Psoas muscle (tissue), 8 donors: Measurements from ENCODE around the gene MYO9B. TPM values are rescaled to one million over a fixed set of nuclear protein-coding genes. Genes with fewer than 3 reads are reported as not detected.

Experiments used
- ATAC-seq, 4 donors: fragments of 200-7000 bp; cut with Tn5 transposase; one replicate each; pipeline ENCODE4 v1.9.1; 2020; ENCODE audit warnings: moderate library complexity in 3 of 4, mild to moderate bottlenecking in 2 of 4
- DNase-seq, 2 donors: peaks; one replicate each; pipeline ENCODE4 v3.0.0-alpha.2; 2020
- H3K27ac ChIP-seq: fragments of 200-600 bp; one replicate; pipeline ENCODE4 v1.8.0; 2022
- H3K27me3 ChIP-seq, 3 donors: fragments of 200-600 bp in 1 of 3; one replicate each; pipeline versions ENCODE4 v1.6.1 to v1.8.0; 2013 to 2022; ENCODE audit warnings: low read length in 2 of 3, mild to moderate bottlenecking in 2 of 3, moderate library complexity in 1 of 3; ENCODE audit not compliant: insufficient read depth in 3 of 3
- H3K36me3 ChIP-seq, 2 donors: fragments of 200-600 bp in 1 of 2; one replicate each; pipeline versions ENCODE4 v1.6.1 to v1.8.0; 2013 to 2022; ENCODE audit warnings: low read depth in 1 of 2, mild to moderate bottlenecking in 1 of 2, moderate library complexity in 1 of 2; ENCODE audit not compliant: insufficient read depth in 1 of 2
- H3K4me1 ChIP-seq: fragments of 200-600 bp; one replicate; pipeline ENCODE4 v1.8.0; 2022
- H3K4me3 ChIP-seq: fragments of 200-600 bp; one replicate; pipeline ENCODE4 v1.8.0; 2022; ENCODE audit warnings: mild to moderate bottlenecking
- H3K9me3 ChIP-seq: fragments of 200-600 bp; one replicate; pipeline ENCODE4 v1.8.0; 2022
- CTCF ChIP-seq: fragments of 200-600 bp; IDR thresholded peaks from one replicate; pipeline ENCODE4 v1.8.0; 2022; ENCODE audit warnings: antibody characterized with exemption
- WGBS, 3 donors: extraction: QIAGEN DNeasy Blood & Tissue Kit; methylation state at CpG; one replicate each; pipeline versions ENCODE4 v1.1.6 to v1.1.7; 2013; 5-methylcytosine and 5-hydroxymethylcytosine counted together
- intact Hi-C, 2 donors: fragments of 100-400 bp; cut with DNase I; formaldehyde crosslinking; loops; one replicate each; pipeline versions ENCODE4 v1.11.0 to v1.14.2; 2022
- polyA plus RNA-seq, 3 donors: library from polyadenylated mRNA; stranded (reverse); fragments of 200-250 nt; gene quantifications; one replicate each; pipeline ENCODE4 v1.2.3, GENCODE V29; 2013
- total RNA-seq, 4 donors: library from RNA; stranded (reverse); fragmentation: NEBNext Ultra II Directional in 2 of 4; extraction: Animal tissue kit (Norgen Biotek cat#: 25700) in 2 of 4; gene quantifications; one replicate each; pipeline versions ENCODE4 v1.2.1 to v1.2.4, GENCODE V29; 2021 to 2023
- donor health status: healthy with polysubstance abuse.
- donor health status: DM: no; HTN: no; CAD: no; lungs with moderate emphysema.
- donor health status: Bipolar disorder and iron deficiency.
- donor health status: healthy.
- donor health status: DM: yes; HTN: yes; CAD: no.
- donor health status: DM: no; HTN: no; CAD: no.
- donor health status: DM: no; HTN: no; CAD: no.
- donor health status: DM: yes; HTN: yes; CAD: no.

The MYO9B gene
- total and polyA plus RNA-seq, 7 donors = 9.0 to 23.7 (median 15.1) TPM

GRCh38 chr19:17073869-17074633 is 1.5 kb upstream of the MYO9B start:
- WGBS, 3 donors = 43 to 52% (median 48%) methylated on average over 18 of the region's 18 CpGs
- intact Hi-C loops = no loop called here
- no peak for DNase-seq
- Histone ChIP-seq H3K27me3 (no peaks in the 10 kb centered on the region), H3K36me3 (peaks cover 0 to 24% of the 10 kb centered on the region in 2 donors), H3K4me3 (peak overlapping the region; percentile 91), H3K9me3 (no peaks in the 10 kb centered on the region), H3K4me1 (peaks cover 12% of the 10 kb centered on the region), H3K27ac (peak overlapping the region; percentile 81)
- no peak for TF ChIP-seq CTCF
- no peak for ATAC-seq

GRCh38 chr19:17074634-17075034 is 943 bp upstream of the MYO9B start:
- Histone ChIP-seq H3K4me1 (peaks cover 16% of the 10 kb centered on the region), H3K36me3 (peaks cover 0 to 24% of the 10 kb centered on the region in 2 donors), H3K27me3 (no peaks in the 10 kb centered on the region), H3K4me3 (peak overlapping the region; percentile 91), H3K27ac (peak overlapping the region; percentile 81), H3K9me3 (no peaks in the 10 kb centered on the region)
- WGBS, 3 donors = 12 to 14% (median 14%) methylated on average over 11 of the region's 11 CpGs
- no peak for ATAC-seq
- DNase-seq = no peak
- no peak for TF ChIP-seq CTCF
- intact Hi-C loops = loop anchor here (1.0 to 5.0 kb wide), 2 partner anchors 63 to 141 kb away; partner anchors contain the start of gene USE1 (in 1 of the 2)

- H3K4me3 ChIP-seq = peak overlapping the region; percentile 91
- peak overlapping the region; percentile 46 for H3K27ac ChIP-seq
- TF ChIP-seq CTCF = no peak
- WGBS, 3 donors = 1 to 2% (median 1%) methylated on average over 37 to 43 of the region's 43 CpGs
- DNase-seq = peak; percentile 36 to 70
- no peaks in the 10 kb centered on the region for H3K9me3 ChIP-seq
- H3K36me3 ChIP-seq = peaks cover 0 to 16% of the 10 kb centered on the region in 2 donors
- intact Hi-C loops = loop anchor here (1.0 to 5.0 kb wide), 3 partner anchors 59 to 139 kb away; partner anchors contain the start of gene USE1 (in 1 of the 2)
- no peaks in the 10 kb centered on the region for H3K27me3 ChIP-seq
- H3K4me1 ChIP-seq = peaks cover 22% of the 10 kb centered on the region
- no peak for ATAC-seq
Observed at GRCh38 chr19:17075864-17076542, 426 bp downstream of the MYO9B start.

GRCh38 chr19:17076543-17076991 is 990 bp downstream of the MYO9B start:
- Histone ChIP-seq H3K27me3 (no peaks in the 10 kb centered on the region), H3K27ac (peak overlapping the region; percentile 46), H3K4me3 (peak overlapping the region; percentile 91), H3K9me3 (no peaks in the 10 kb centered on the region), H3K4me1 (peaks cover 22% of the 10 kb centered on the region), H3K36me3 (peaks cover 0 to 11% of the 10 kb centered on the region in 2 donors)
- intact Hi-C loops = loop anchor here (2.0 to 5.0 kb wide), 2 partner anchors 58 to 61 kb away; no protein-coding TSS in a partner anchor
- TF ChIP-seq CTCF = no peak
- 14 to 20% (median 17%) methylated on average over 11 to 12 of the region's 12 CpGs for WGBS, 3 donors
- no peak for DNase-seq
- no peak for ATAC-seq
